Activated T-helper 2 cell treated with anti-CD3 and anti-CD28 coated beads, Interferon-gamma antibody, Interleukin-2, Interleukin-4, amounts not matched to agents 10 μg/mL and 5 μg/mL and 100 μg/mL, durations not matched to agents 14 hours and 24 hours and 36 hours (primary cell): Measurements from ENCODE around the gene ANKRD9. TPM values are rescaled to one million over a fixed set of nuclear protein-coding genes. Genes with fewer than 3 reads are reported as not detected.

ENCODE experiments used
- DNase-seq: peaks from one replicate; pipeline ENCODE4 v3.0.0; 2021; ENCODE audit warnings: low spot score
- H3K27ac Mint-ChIP-seq: one replicate; pipeline ENCODE4 v1.8.0; 2021; ENCODE audit warnings: mixed read lengths
- H3K27me3 Mint-ChIP-seq: one replicate; pipeline ENCODE4 v1.8.0; 2021; ENCODE audit warnings: low read depth, mixed read lengths
- H3K36me3 Mint-ChIP-seq: one replicate; pipeline ENCODE4 v1.8.0; 2021; ENCODE audit warnings: low read depth, mixed read lengths
- H3K4me1 Mint-ChIP-seq: one replicate; pipeline ENCODE4 v1.8.0; 2021; ENCODE audit warnings: low read depth, mixed read lengths
- H3K4me3 Mint-ChIP-seq: one replicate; pipeline ENCODE4 v1.8.0; 2021; ENCODE audit warnings: low read depth, mild to moderate bottlenecking, moderate library complexity, mixed read lengths
- H3K9me3 Mint-ChIP-seq: one replicate; pipeline ENCODE4 v1.8.0; 2021; ENCODE audit warnings: mixed read lengths
- intact Hi-C: fragments of 100-400 bp; cut with micrococcal nuclease; formaldehyde crosslinking; loops from one replicate; pipeline ENCODE4 v1.15.1; 2023
- total RNA-seq: library from RNA; stranded (reverse); gene quantifications from 2 replicates; pipeline ENCODE4 v1.2.3, GENCODE V29; 2022

The ANKRD9 gene
- total RNA-seq, 1 donor from 2014 or later, result 17.0 TPM

- no peak overlapping the region for H3K27ac Mint-ChIP-seq
- no peak for DNase-seq
- no peaks in the 10 kb centered on the region for H3K9me3 Mint-ChIP-seq
- no peaks in the 10 kb centered on the region for H3K27me3 Mint-ChIP-seq
- intact Hi-C loops, result no loop called here
- H3K4me1 Mint-ChIP-seq, result peaks cover 13% of the 10 kb centered on the region
- no peak overlapping the region for H3K4me3 Mint-ChIP-seq
- peaks cover 9% of the 10 kb centered on the region for H3K36me3 Mint-ChIP-seq
Measured at GRCh38 chr14:102503641-102504327, 5.8 kb downstream of the ANKRD9 start.

- Mint-ChIP-seq H3K36me3 (peaks cover 3% of the 10 kb centered on the region), H3K4me3 (no peak overlapping the region), H3K9me3 (no peaks in the 10 kb centered on the region), H3K27me3 (no peaks in the 10 kb centered on the region), H3K27ac (no peak overlapping the region), H3K4me1 (peaks cover 10% of the 10 kb centered on the region)
- DNase-seq, result no peak
- intact Hi-C loops, result no loop called here
Measured at GRCh38 chr14:102502571-102502970, 7.0 kb downstream of the ANKRD9 start.

DNA sequence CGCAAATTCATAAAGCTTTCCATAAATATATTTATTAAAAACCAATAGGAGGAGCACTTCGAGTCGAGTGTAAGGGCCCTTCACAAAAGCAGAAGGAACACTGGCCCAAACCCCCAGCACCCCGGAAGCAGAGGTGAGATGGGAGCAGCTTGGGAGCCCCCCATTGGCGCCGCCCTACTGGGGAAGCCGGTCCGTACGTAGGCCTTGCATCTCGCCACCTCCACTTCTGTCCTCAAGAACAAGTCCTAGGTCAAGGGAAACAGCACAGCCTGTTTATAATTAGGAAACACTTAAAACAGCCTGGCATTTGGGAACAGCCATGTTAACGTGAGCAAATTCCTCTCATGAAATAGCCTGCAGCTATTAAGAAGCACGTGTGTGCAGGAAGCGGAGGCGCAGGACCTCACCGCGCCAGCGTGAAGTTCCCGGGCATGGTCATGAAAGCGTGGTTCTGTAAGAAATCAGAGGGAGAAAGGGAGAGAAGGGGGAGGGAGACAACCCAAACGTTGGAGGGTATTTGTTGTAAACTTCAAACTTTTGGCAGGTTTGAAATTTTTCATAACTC is 7.7 kb downstream of the ANKRD9 start:
- Mint-ChIP-seq H3K4me1 (peaks cover 10% of the 10 kb centered on the region), H3K9me3 (no peaks in the 10 kb centered on the region), H3K27me3 (no peaks in the 10 kb centered on the region), H3K4me3 (no peak overlapping the region), H3K27ac (no peak overlapping the region), H3K36me3 (peaks cover 3% of the 10 kb centered on the region)
- intact Hi-C loops, result no loop called here
- DNase-seq, result no peak

GRCh38 chr14:102500713-102501112 is 8.9 kb downstream of the ANKRD9 start:
- intact Hi-C loops, result no loop called here
- peak overlapping the region; percentile 33 for H3K27ac Mint-ChIP-seq
- H3K4me1 Mint-ChIP-seq, result peaks cover 10% of the 10 kb centered on the region
- no peaks in the 10 kb centered on the region for H3K27me3 Mint-ChIP-seq
- DNase-seq, result no peak
- no peaks in the 10 kb centered on the region for H3K36me3 Mint-ChIP-seq
- H3K4me3 Mint-ChIP-seq, result no peak overlapping the region
- H3K9me3 Mint-ChIP-seq, result no peaks in the 10 kb centered on the region

- H3K27ac Mint-ChIP-seq, result peak overlapping the region; percentile 33
- H3K9me3 Mint-ChIP-seq, result no peaks in the 10 kb centered on the region
- no peaks in the 10 kb centered on the region for H3K36me3 Mint-ChIP-seq
- no peak for DNase-seq
- intact Hi-C loops, result no loop called here
- H3K4me1 Mint-ChIP-seq, result peaks cover 10% of the 10 kb centered on the region
- H3K27me3 Mint-ChIP-seq, result no peaks in the 10 kb centered on the region
- no peak overlapping the region for H3K4me3 Mint-ChIP-seq
Measured at GRCh38 chr14:102500158-102500662, 9.4 kb downstream of the ANKRD9 start.

DNA sequence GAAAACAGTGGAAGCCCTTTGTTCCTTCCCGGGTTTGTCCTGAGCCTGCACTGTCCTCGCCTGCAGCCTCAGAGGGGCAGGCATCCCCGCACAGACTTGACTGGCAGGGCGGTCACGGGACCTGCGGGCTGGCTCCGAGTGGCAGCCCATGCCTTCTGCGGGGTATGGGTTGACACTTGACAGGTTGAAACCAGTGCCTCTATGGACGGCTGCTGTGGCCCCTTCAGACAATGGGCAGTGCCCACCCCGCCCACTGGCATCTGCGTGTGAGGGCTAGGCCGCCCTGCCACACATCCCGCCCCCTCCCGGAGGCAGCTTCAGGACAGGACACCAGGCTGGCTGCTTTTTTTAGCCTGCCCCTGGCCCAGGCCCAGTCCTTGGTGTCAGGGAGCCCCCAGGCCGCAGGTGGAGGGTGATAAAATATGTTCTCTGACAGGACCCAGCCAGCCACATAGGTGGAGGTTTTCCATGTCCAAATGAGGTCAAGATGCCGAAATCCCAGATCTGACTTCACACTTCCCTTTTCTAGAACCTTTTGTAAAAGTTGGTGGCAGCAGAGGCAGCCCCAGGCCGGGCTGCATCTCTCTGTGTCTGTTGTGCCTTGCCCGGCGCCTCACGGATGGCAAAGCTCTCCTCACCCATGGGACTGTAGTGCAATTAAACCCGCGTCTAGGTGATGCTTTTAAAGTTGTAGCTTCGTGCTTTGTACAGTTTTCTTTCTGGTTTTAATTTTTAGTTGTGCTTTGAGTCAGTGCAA is 10.0 kb downstream of the ANKRD9 start:
- Mint-ChIP-seq H3K27ac (no peak overlapping the region), H3K4me3 (no peak overlapping the region), H3K4me1 (peaks cover 10% of the 10 kb centered on the region)

DNA sequence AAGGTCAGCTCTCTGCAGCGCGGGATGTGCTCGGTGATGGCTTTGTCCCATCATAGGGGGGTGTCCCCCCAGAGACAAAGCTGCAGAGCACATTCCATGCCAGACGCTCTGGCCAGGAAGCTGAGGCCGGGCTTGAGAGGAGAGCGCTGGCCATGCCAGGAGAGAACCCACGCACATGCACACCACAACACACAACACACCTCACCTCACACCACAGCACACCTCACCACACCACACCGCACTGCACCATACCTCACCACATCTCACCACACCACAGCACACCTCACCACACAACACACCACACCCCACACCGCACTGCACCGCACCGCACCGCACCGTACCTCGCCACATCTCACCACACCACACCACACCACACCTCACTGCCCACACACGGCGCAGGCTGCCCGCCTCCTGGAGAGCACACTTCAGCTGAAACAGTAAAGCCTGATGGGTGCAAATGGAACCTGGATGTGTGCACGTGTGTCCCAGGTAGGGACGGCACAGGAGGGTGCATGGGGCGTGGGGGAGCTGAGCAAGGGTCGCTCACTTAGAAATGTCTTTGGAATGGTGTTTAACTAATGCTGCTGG is 10.8 kb downstream of the ANKRD9 start:
- no peak overlapping the region for H3K4me3 Mint-ChIP-seq

More for the DNA sequence above, 10.0 kb downstream of the ANKRD9 start:
- no peak for DNase-seq
- no peaks in the 10 kb centered on the region for H3K36me3 Mint-ChIP-seq
- no peaks in the 10 kb centered on the region for H3K27me3 Mint-ChIP-seq
- H3K9me3 Mint-ChIP-seq, result no peaks in the 10 kb centered on the region
- intact Hi-C loops, result no loop called here

GRCh38 chr14:102497998-102498677 is 11.4 kb downstream of the ANKRD9 start:
- no peaks in the 10 kb centered on the region for H3K27me3 Mint-ChIP-seq
- H3K9me3 Mint-ChIP-seq, result no peaks in the 10 kb centered on the region
- H3K4me1 Mint-ChIP-seq, result peaks cover 10% of the 10 kb centered on the region
- H3K36me3 Mint-ChIP-seq, result no peaks in the 10 kb centered on the region
- intact Hi-C loops, result no loop called here
- H3K4me3 Mint-ChIP-seq, result no peak overlapping the region
- H3K27ac Mint-ChIP-seq, result no peak overlapping the region
- no peak for DNase-seq

More for the DNA sequence above, 10.8 kb downstream of the ANKRD9 start:
- no peaks in the 10 kb centered on the region for H3K9me3 Mint-ChIP-seq
- intact Hi-C loops, result no loop called here
- no peak overlapping the region for H3K27ac Mint-ChIP-seq
- H3K27me3 Mint-ChIP-seq, result no peaks in the 10 kb centered on the region
- H3K36me3 Mint-ChIP-seq, result no peaks in the 10 kb centered on the region
- no peak for DNase-seq
- H3K4me1 Mint-ChIP-seq, result peaks cover 10% of the 10 kb centered on the region

- no peaks in the 10 kb centered on the region for H3K9me3 Mint-ChIP-seq
- DNase-seq, result no peak
- H3K4me1 Mint-ChIP-seq, result peaks cover 10% of the 10 kb centered on the region
- H3K36me3 Mint-ChIP-seq, result no peaks in the 10 kb centered on the region
- no peak overlapping the region for H3K4me3 Mint-ChIP-seq
- intact Hi-C loops, result no loop called here
- no peaks in the 10 kb centered on the region for H3K27me3 Mint-ChIP-seq
- H3K27ac Mint-ChIP-seq, result no peak overlapping the region
Measured at GRCh38 chr14:102496958-102497744, 12.4 kb downstream of the ANKRD9 start.

GRCh38 chr14:102496331-102496691 is 13.3 kb downstream of the ANKRD9 start:
- DNase-seq, result no peak
- intact Hi-C loops, result no loop called here
- no peaks in the 10 kb centered on the region for H3K9me3 Mint-ChIP-seq
- H3K4me3 Mint-ChIP-seq, result no peak overlapping the region
- H3K36me3 Mint-ChIP-seq, result no peaks in the 10 kb centered on the region
- H3K27ac Mint-ChIP-seq, result no peak overlapping the region
- H3K4me1 Mint-ChIP-seq, result peaks cover 10% of the 10 kb centered on the region
- no peaks in the 10 kb centered on the region for H3K27me3 Mint-ChIP-seq

GRCh38 chr14:102495491-102496330 is 13.9 kb downstream of the ANKRD9 start:
- Mint-ChIP-seq H3K4me1 (peaks cover 8% of the 10 kb centered on the region), H3K27ac (no peak overlapping the region), H3K4me3 (no peak overlapping the region), H3K9me3 (no peaks in the 10 kb centered on the region), H3K27me3 (no peaks in the 10 kb centered on the region), H3K36me3 (no peaks in the 10 kb centered on the region)
- no peak for DNase-seq
- intact Hi-C loops, result no loop called here
